Measurements from ENCODE around the gene LIX1L.

DNA sequence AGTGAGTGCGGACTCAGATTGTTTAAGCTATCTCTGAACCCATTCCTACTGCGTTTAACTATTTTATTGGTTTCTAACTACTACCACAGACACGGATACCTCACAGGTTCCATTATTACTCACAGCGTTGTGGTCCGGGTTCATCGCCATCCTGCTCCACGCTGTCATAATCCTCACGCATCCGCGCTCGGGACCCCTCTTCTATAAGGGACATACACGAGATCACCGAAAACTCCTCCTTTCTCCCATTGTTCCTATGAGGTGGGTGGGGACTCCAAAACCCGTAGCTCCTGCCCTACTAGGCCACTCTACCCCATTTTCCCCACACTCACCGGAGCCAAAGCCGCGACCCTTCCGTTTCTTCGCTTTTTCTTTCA is 31.1 kb downstream of the LIX1L start:
- no peak for TF ChIP-seq POLR2A (IDR thresholded peaks at IDR 0.05)
- TF ChIP-seq, protein P1, sequence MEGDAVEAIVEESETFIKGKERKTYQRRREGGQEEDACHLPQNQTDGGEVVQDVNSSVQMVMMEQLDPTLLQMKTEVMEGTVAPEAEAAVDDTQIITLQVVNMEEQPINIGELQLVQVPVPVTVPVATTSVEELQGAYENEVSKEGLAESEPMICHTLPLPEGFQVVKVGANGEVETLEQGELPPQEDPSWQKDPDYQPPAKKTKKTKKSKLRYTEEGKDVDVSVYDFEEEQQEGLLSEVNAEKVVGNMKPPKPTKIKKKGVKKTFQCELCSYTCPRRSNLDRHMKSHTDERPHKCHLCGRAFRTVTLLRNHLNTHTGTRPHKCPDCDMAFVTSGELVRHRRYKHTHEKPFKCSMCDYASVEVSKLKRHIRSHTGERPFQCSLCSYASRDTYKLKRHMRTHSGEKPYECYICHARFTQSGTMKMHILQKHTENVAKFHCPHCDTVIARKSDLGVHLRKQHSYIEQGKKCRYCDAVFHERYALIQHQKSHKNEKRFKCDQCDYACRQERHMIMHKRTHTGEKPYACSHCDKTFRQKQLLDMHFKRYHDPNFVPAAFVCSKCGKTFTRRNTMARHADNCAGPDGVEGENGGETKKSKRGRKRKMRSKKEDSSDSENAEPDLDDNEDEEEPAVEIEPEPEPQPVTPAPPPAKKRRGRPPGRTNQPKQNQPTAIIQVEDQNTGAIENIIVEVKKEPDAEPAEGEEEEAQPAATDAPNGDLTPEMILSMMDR (IDR thresholded peaks at IDR 0.05), result no peak

Data from vagina (tissue), 2 donors.